Vagina (tissue), 2 donors: ENCODE results near the gene TTLL11. TPM values are rescaled to one million over a fixed set of nuclear protein-coding genes. Genes with fewer than 3 reads are reported as not detected.
A peak's percentile ranks its signal among the peaks of the same experiment; 100 is the strongest.

Source experiments
- DNase-seq, 2 donors: peaks; one replicate each; pipeline ENCODE4 v3.0.0-alpha.2; 2017; ENCODE audit errors: extremely low spot score in 2 of 2
- H3K27ac ChIP-seq: fragments of 200-600 bp; sonication (generic); one replicate; pipeline ENCODE4 v1.5.1; 2019
- H3K27me3 ChIP-seq: fragments of 200-600 bp; sonication (generic); one replicate; pipeline ENCODE4 v1.5.1; 2019
- H3K36me3 ChIP-seq, 2 donors: fragments of 200-600 bp; sonication (generic); one replicate each; pipeline ENCODE4 v1.5.1; 2017 to 2019
- H3K4me1 ChIP-seq: fragments of 200-600 bp; sonication (generic); one replicate; pipeline ENCODE4 v1.5.1; 2019
- H3K4me3 ChIP-seq, 2 donors: fragments of 200-600 bp; sonication (generic); 1 replicate in 1 of 2; 2 replicates in 1 of 2; pipeline ENCODE4 v1.5.1; 2016 to 2019
- H3K9me3 ChIP-seq: fragments of 200-600 bp; sonication (generic); one replicate; pipeline ENCODE4 v1.5.1; 2019
- CTCF ChIP-seq, 3 experiments: fragments of 450-650 bp in 2 of 3; fragments of 200-600 bp in 1 of 3; sonication (generic) in 1 of 3; IDR thresholded peaks; one replicate each; pipeline ENCODE4 v1.5.1; 2017 to 2019; ENCODE audit warnings: antibody characterized with exemption in 3 of 3, mild to moderate bottlenecking in 2 of 3, moderate library complexity in 2 of 3
- POLR2A ChIP-seq, 2 donors: fragments of 450-650 bp; IDR thresholded peaks; one replicate each; pipeline ENCODE4 v1.6.1; 2017; ENCODE audit warnings: antibody characterized with exemption in 2 of 2, mild to moderate bottlenecking in 2 of 2, moderate library complexity in 2 of 2
- POLR2AphosphoS5 ChIP-seq, 2 donors: sonication (generic); formaldehyde crosslinking; IDR thresholded peaks; one replicate each; pipeline ENCODE4 v1.9.0; 2017; ENCODE audit warnings: antibody characterized with exemption in 2 of 2, mild to moderate bottlenecking in 2 of 2, low read depth in 1 of 2; ENCODE audit not compliant: insufficient read depth in 1 of 2
- intact Hi-C: fragments of 100-400 bp; cut with DNase I; formaldehyde crosslinking; loops from one replicate; pipeline ENCODE4 v1.15.1; 2023
- total RNA-seq: library from RNA; depleted of rRNA; stranded (reverse); fragments of >200 nt; gene quantifications from one replicate; pipeline ENCODE4 v1.2.3, GENCODE V29; 2016

Gene TTLL11
- total RNA-seq, 1 donor from 2014 or later, result 11.0 TPM

DNA sequence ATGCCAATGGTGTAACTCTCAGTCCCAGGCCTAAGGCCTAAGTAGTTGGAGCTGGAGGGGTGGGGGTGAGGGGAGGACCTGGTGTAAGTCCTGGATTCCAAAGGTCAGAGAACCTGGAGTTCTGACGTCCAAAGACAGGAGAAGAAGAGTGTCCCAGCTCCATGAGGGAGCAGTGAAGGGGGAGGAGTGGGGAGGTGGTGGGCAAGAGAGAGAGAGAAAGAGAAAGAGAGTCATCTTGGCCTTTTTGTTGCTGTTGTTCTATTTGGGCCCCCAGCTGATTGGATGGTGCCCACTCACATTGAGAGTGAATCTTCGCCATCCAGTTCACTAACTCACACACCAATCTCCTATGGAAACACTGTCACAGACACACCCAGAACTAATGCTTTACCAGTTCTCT lies 242.7 kb downstream of the TTLL11 start:
- Histone ChIP-seq H3K4me1 (peaks cover 8% of the 10 kb centered on the region), H3K9me3 (no peaks in the 10 kb centered on the region), H3K27ac (no peak overlapping the region), H3K27me3 (no peaks in the 10 kb centered on the region), H3K4me3 (no peak overlapping the region), H3K36me3 (no peaks in the 10 kb centered on the region)
- intact Hi-C loops, result no loop called here
- peak; percentile 16 to 77 for DNase-seq
- TF ChIP-seq POLR2A (IDR thresholded peaks at IDR 0.05) (no peak), CTCF (IDR thresholded peaks at IDR 0.05) (no peak), POLR2AphosphoS5 (IDR thresholded peaks at IDR 0.05; ENCODE audit: insufficient read depth in 1 of 2, low read depth in 1 of 2) (no peak)

DNA sequence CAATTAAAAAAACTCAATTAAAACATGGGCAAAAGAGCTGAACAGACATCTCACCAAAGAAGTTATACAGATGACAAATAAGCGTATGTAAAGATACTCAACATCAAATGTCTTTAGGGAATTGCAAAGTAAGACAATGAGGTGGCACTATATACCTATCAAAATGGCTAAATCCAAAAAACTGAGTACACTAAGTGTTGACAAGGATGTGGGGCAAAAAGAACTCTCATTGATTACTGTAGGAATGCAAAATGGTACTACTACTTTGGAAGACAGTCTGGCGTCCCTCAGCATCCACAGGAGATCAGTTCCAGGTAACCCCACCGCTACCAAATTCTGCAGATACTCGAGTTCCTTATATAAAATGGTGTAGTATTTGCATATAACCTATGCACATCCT lies 243.6 kb downstream of the TTLL11 start:
- peak in 1 of 2 donors; percentile 18 for DNase-seq
- intact Hi-C loops, result no loop called here

DNA sequence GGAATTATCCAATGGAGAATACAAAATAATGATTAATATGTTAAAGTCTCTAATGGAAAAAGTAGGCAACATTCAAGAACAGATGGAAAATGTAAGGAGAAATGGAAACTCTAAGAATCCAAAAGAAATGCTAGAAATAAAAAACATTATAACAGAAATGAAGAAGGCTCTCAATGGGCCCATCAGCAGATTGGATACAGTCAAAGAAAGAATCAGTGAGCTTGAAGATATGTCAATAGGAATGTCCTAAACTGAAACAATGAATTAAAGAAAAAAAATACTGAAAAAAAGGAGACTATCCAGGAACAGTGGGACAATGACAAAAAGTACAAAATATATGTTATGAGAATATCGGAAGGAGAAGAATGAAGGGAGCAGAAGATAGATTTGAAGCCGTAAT lies 248.5 kb downstream of the TTLL11 start:
- H3K36me3 ChIP-seq, result no peaks in the 10 kb centered on the region
- H3K9me3 ChIP-seq, result no peaks in the 10 kb centered on the region
- no peak overlapping the region for H3K27ac ChIP-seq
- no peaks in the 10 kb centered on the region for H3K4me1 ChIP-seq
- intact Hi-C loops, result no loop called here
- no peaks in the 10 kb centered on the region for H3K27me3 ChIP-seq
- no peak overlapping the region for H3K4me3 ChIP-seq
- no peak for DNase-seq
- TF ChIP-seq CTCF (IDR thresholded peaks at IDR 0.05) (no peak), POLR2A (IDR thresholded peaks at IDR 0.05) (no peak), POLR2AphosphoS5 (IDR thresholded peaks at IDR 0.05; ENCODE audit: insufficient read depth in 1 of 2, low read depth in 1 of 2) (no peak)

More for the DNA sequence above, 243.6 kb downstream of the TTLL11 start:
- Histone ChIP-seq H3K4me3 (no peak overlapping the region), H3K27ac (no peak overlapping the region), H3K9me3 (no peaks in the 10 kb centered on the region), H3K4me1 (peaks cover 8% of the 10 kb centered on the region), H3K27me3 (no peaks in the 10 kb centered on the region), H3K36me3 (no peaks in the 10 kb centered on the region)
- TF ChIP-seq CTCF (IDR thresholded peaks at IDR 0.05) (no peak), POLR2AphosphoS5 (IDR thresholded peaks at IDR 0.05; ENCODE audit: insufficient read depth in 1 of 2, low read depth in 1 of 2) (no peak), POLR2A (IDR thresholded peaks at IDR 0.05) (no peak)

GRCh38 chr9:121844098-121844497 lies 249.0 kb downstream of the TTLL11 start:
- no peak overlapping the region for H3K4me3 ChIP-seq
- no peaks in the 10 kb centered on the region for H3K27me3 ChIP-seq
- no peaks in the 10 kb centered on the region for H3K36me3 ChIP-seq
- no peaks in the 10 kb centered on the region for H3K9me3 ChIP-seq
- no peak for DNase-seq
- H3K27ac ChIP-seq, result no peak overlapping the region
- TF ChIP-seq CTCF (IDR thresholded peaks at IDR 0.05) (no peak), POLR2A (IDR thresholded peaks at IDR 0.05) (no peak), POLR2AphosphoS5 (IDR thresholded peaks at IDR 0.05; ENCODE audit: insufficient read depth in 1 of 2, low read depth in 1 of 2) (no peak)
- intact Hi-C loops, result no loop called here
- H3K4me1 ChIP-seq, result no peaks in the 10 kb centered on the region

DNA sequence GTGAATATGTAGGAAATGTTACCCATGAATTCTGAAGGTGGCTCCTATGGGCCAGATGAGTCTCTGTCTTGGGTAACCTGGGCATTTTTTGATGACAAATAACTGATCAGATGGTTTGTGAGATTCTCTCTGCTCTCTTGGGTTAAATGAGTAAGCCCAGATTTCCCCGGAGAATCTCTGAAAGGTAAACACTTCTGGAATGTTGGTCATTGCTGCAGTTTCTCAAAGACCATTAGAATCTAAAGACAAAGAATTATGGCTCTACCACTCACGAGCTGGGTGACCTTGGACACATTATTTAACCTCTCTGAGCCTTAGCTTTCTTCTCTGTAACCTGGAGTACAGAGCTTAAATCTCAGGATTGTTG lies 250.5 kb downstream of the TTLL11 start:
- H3K9me3 ChIP-seq, result no peaks in the 10 kb centered on the region
- no peaks in the 10 kb centered on the region for H3K4me1 ChIP-seq
- H3K27ac ChIP-seq, result no peak overlapping the region
- H3K4me3 ChIP-seq, result no peak overlapping the region
- no peak for TF ChIP-seq POLR2A (IDR thresholded peaks at IDR 0.05)
- TF ChIP-seq POLR2AphosphoS5 (IDR thresholded peaks at IDR 0.05; ENCODE audit: insufficient read depth in 1 of 2, low read depth in 1 of 2), result no peak
- TF ChIP-seq CTCF (IDR thresholded peaks at IDR 0.05), result no peak
- peak; percentile 2 to 3 for DNase-seq
- intact Hi-C loops, result no loop called here
- no peaks in the 10 kb centered on the region for H3K27me3 ChIP-seq
- H3K36me3 ChIP-seq, result no peaks in the 10 kb centered on the region
